Activated T-helper 17 cell treated with anti-CD3 and anti-CD28 coated beads, Interleukin-2, amount 50 U/mL, for 72 hours (primary cell): ENCODE results near the gene NEK4. TPM values are rescaled to one million over a fixed set of nuclear protein-coding genes. Genes with fewer than 3 reads are reported as not detected.

ENCODE experiments used
- ATAC-seq: fragments of 150-1000 bp; cut with Tn5 transposase; replicated peaks from 2 replicates; pipeline ENCODE4 v1.10.0; 2021; ENCODE audit warnings: mild to moderate bottlenecking, moderate library complexity
- H3K27ac Mint-ChIP-seq: one replicate; pipeline ENCODE4 v1.8.0; 2022; ENCODE audit warnings: mixed read lengths
- H3K27me3 Mint-ChIP-seq: one replicate; pipeline ENCODE4 v1.8.0; 2022; ENCODE audit warnings: mixed read lengths
- H3K36me3 Mint-ChIP-seq: one replicate; pipeline ENCODE4 v1.8.0; 2022; ENCODE audit warnings: low read depth, mild to moderate bottlenecking, mixed read lengths
- H3K4me1 Mint-ChIP-seq: one replicate; pipeline ENCODE4 v1.8.0; 2022; ENCODE audit warnings: mixed read lengths
- H3K4me3 Mint-ChIP-seq: one replicate; pipeline ENCODE4 v1.8.0; 2022; ENCODE audit warnings: mild to moderate bottlenecking, mixed read lengths
- H3K9me3 Mint-ChIP-seq: one replicate; pipeline ENCODE4 v1.8.0; 2022; ENCODE audit warnings: mixed read lengths
- total RNA-seq, 2 donors: library from RNA; stranded (reverse); gene quantifications; one replicate each; pipeline ENCODE4 v1.2.3, GENCODE V29; 2022

NEK4 gene
- total RNA-seq, 2 donors from 2014 or later, result 3.1 to 17.7 TPM

- no peaks in the 10 kb centered on the region for H3K9me3 Mint-ChIP-seq
- ATAC-seq, result no peak
- no peaks in the 10 kb centered on the region for H3K4me1 Mint-ChIP-seq
- no peaks in the 10 kb centered on the region for H3K27me3 Mint-ChIP-seq
- H3K27ac Mint-ChIP-seq, result no peak overlapping the region
- H3K36me3 Mint-ChIP-seq, result no peaks in the 10 kb centered on the region
- H3K4me3 Mint-ChIP-seq, result no peak overlapping the region
Measured at GRCh38 chr3:52788890-52789745, 18.4 kb upstream of the NEK4 start.

- no peaks in the 10 kb centered on the region for H3K4me1 Mint-ChIP-seq
- no peak overlapping the region for H3K4me3 Mint-ChIP-seq
- H3K27me3 Mint-ChIP-seq, result no peaks in the 10 kb centered on the region
- no peak for ATAC-seq
- H3K9me3 Mint-ChIP-seq, result no peaks in the 10 kb centered on the region
- no peak overlapping the region for H3K27ac Mint-ChIP-seq
- no peaks in the 10 kb centered on the region for H3K36me3 Mint-ChIP-seq
Measured at GRCh38 chr3:52787672-52788625, 17.2 kb upstream of the NEK4 start.

DNA sequence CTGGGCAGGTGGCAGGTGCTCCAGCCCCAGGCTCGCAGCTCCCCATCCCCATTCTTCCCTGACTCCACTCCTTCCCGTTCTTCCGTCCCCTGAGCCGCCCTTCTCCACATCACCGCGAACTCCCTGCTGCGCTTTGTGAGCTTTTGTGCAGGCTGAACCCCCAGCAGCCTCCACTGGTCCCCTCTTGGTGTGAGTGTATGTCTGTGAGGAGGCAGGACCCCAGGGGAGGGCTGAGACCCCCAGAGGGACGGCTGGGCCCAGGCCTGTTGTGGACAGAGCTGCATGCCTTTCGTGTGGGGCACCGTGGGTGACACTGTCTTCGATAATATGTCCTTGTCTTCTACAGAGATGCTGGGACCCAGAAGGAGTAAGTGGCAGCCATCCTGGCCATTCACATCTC is 16.5 kb upstream of the NEK4 start:
- no peak overlapping the region for H3K27ac Mint-ChIP-seq
- no peaks in the 10 kb centered on the region for H3K9me3 Mint-ChIP-seq
- no peak for ATAC-seq
- H3K4me3 Mint-ChIP-seq, result no peak overlapping the region
- no peaks in the 10 kb centered on the region for H3K36me3 Mint-ChIP-seq
- no peaks in the 10 kb centered on the region for H3K4me1 Mint-ChIP-seq
- H3K27me3 Mint-ChIP-seq, result no peaks in the 10 kb centered on the region

DNA sequence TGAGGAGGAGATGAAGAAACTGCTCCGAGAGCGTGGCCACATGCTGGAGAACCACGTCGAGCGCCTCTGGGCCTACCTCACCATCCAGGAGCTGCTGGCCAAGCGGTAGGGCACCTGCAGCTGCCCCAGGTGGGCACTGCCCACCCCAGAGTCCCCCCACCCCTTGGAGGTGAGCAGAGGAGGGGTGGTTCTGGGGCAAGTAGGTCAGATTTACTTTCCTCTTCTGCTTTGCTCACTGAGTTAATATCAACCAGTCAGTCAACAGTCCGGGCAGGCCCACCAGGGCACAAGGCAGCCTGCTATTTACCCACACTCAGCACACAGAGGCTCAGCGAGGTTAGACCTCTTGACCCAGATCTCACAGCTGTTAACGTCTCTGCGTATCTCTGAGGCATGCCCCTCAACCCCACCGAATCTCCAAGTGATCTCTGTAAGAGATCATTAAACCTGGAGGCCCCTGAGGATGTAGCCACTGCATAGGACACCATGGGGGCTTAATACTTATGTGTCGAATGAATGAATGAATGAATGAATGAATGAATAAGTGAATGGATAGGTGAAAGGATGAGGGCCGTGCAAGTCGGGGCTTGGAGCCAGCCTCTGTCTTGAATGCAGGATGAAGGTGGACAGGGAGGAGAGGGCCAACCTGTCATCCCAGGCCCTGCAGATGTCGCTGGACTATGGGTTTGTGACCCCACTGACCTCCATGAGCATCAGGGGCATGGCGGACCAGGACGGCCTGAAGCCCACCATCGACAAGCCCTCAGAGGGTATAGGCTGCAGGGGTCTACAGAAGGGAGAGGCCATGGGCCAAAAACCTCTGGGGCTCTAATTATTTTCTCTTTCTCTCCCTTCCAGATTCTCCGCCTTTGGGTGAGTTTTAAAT is 15.8 kb upstream of the NEK4 start:
- Mint-ChIP-seq H3K4me1 (no peaks in the 10 kb centered on the region), H3K36me3 (no peaks in the 10 kb centered on the region), H3K27me3 (no peaks in the 10 kb centered on the region), H3K27ac (no peak overlapping the region), H3K9me3 (no peaks in the 10 kb centered on the region), H3K4me3 (no peak overlapping the region)
- no peak for ATAC-seq

DNA sequence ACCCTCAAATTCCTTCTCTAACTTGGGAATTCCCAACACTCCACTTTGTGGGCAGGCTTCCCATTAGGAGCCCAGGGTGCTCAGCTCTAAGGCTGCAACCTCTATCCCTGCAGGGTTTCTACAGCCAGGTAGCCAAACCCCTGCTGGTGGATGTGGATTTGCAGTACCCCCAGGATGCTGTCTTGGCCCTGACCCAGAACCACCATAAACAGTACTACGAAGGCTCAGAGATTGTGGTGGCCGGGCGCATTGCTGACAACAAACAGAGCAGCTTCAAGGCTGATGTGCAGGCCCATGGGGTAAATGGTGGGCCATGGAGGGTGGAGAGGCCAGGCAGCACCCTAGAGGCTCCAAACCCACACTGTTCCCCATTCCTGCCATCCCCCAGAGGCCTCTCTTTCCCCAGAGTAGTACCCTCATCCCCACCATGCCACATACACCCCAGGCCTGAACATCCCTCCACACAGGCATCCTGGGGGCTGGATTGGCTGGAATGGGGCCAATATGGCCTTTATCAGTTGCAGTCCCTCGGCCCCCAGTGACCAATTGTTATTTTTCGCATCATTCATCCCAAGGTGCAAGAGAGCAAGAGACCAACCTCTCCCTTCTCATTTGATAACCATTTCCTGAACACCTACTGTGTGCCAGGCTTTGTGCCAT is 14.3 kb upstream of the NEK4 start:
- ATAC-seq, result no peak
- H3K4me3 Mint-ChIP-seq, result no peak overlapping the region

GRCh38 chr3:52784021-52784621 is 13.4 kb upstream of the NEK4 start:
- no peak for ATAC-seq
- no peak overlapping the region for H3K4me3 Mint-ChIP-seq
- H3K36me3 Mint-ChIP-seq, result no peaks in the 10 kb centered on the region
- no peak overlapping the region for H3K27ac Mint-ChIP-seq
- no peaks in the 10 kb centered on the region for H3K27me3 Mint-ChIP-seq
- no peaks in the 10 kb centered on the region for H3K4me1 Mint-ChIP-seq
- H3K9me3 Mint-ChIP-seq, result no peaks in the 10 kb centered on the region

More for the DNA sequence above, 14.3 kb upstream of the NEK4 start:
- H3K4me1 Mint-ChIP-seq, result no peaks in the 10 kb centered on the region
- H3K27me3 Mint-ChIP-seq, result no peaks in the 10 kb centered on the region
- H3K9me3 Mint-ChIP-seq, result no peaks in the 10 kb centered on the region
- no peaks in the 10 kb centered on the region for H3K36me3 Mint-ChIP-seq
- no peak overlapping the region for H3K27ac Mint-ChIP-seq

DNA sequence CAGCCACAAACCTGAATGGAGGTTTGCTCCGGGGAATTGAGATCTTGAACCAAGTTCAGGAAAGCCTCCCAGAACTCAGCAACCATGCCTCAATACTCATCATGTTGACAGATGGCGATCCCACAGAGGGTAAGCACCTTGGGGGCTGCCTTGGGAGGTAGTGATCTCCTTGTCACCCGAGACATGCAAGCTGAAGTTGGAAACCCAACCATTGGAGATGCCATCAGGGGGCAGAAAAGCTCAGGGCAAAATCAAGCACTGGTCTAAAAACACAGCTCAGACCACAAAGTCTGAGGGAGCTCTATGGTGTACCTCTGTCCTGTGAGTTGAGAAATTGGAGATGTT is 12.4 kb upstream of the NEK4 start:
- H3K4me3 Mint-ChIP-seq, result no peak overlapping the region
- H3K27ac Mint-ChIP-seq, result no peak overlapping the region
- no peaks in the 10 kb centered on the region for H3K4me1 Mint-ChIP-seq
- no peaks in the 10 kb centered on the region for H3K9me3 Mint-ChIP-seq
- ATAC-seq, result no peak
- peaks cover under 1% of the 10 kb centered on the region for H3K27me3 Mint-ChIP-seq
- no peaks in the 10 kb centered on the region for H3K36me3 Mint-ChIP-seq

- Mint-ChIP-seq H3K36me3 (no peaks in the 10 kb centered on the region), H3K27me3 (peaks cover 3% of the 10 kb centered on the region), H3K27ac (no peak overlapping the region), H3K4me1 (no peaks in the 10 kb centered on the region), H3K9me3 (no peaks in the 10 kb centered on the region), H3K4me3 (no peak overlapping the region)
- no peak for ATAC-seq
Measured at GRCh38 chr3:52782412-52783210, 11.9 kb upstream of the NEK4 start.

GRCh38 chr3:52781741-52782140 is 11.0 kb upstream of the NEK4 start:
- no peaks in the 10 kb centered on the region for H3K9me3 Mint-ChIP-seq
- ATAC-seq, result no peak
- peaks cover 3% of the 10 kb centered on the region for H3K27me3 Mint-ChIP-seq
- H3K4me1 Mint-ChIP-seq, result no peaks in the 10 kb centered on the region
- H3K36me3 Mint-ChIP-seq, result no peaks in the 10 kb centered on the region
- H3K4me3 Mint-ChIP-seq, result no peak overlapping the region
- no peak overlapping the region for H3K27ac Mint-ChIP-seq

- Mint-ChIP-seq H3K9me3 (no peaks in the 10 kb centered on the region), H3K27ac (no peak overlapping the region), H3K4me3 (no peak overlapping the region), H3K27me3 (peaks cover 3% of the 10 kb centered on the region), H3K36me3 (no peaks in the 10 kb centered on the region), H3K4me1 (no peaks in the 10 kb centered on the region)
- no peak for ATAC-seq
Measured at GRCh38 chr3:52779837-52780585, 9.3 kb upstream of the NEK4 start.

DNA sequence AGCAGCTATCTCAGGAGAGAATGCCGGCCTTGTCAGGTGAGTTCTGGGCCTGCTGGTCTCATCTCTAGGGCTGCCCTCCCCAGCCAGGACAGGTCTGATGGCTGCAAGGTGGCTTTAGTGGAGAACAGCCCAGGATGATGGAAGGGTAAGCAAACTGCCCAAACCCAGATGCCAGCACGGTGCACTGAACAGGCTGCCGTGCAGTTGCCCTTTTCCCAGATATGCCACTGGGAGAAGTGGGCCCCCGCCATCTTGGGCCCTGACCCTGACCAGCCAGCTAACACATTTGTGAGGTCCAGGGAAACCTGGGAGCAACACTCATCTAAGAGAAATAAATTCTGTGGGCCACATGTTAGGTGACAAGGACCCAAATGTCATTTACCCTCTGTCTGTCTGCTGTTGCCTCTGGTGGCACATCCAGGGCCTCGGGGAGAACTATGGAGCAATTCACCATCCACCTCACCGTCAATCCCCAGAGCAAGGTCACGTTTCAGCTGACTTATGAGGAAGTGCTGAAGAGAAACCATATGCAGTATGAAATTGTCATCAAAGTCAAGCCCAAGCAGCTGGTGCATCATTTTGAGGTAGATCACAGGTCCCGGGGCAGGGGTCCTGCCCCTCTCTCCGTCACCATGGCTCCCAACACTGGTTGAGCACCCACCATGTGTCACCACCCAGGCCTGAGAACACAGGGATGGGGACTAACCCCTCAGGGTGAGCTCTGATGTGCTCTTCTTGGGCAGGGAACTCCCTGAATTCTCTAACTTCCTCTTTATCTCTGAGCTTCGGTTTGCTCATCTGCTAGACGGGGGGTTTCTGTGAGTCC is 8.5 kb upstream of the NEK4 start:
- no peaks in the 10 kb centered on the region for H3K9me3 Mint-ChIP-seq
- no peak overlapping the region for H3K27ac Mint-ChIP-seq
- peaks cover 3% of the 10 kb centered on the region for H3K27me3 Mint-ChIP-seq
- H3K4me1 Mint-ChIP-seq, result no peaks in the 10 kb centered on the region
- H3K4me3 Mint-ChIP-seq, result no peak overlapping the region
- no peak for ATAC-seq
- no peaks in the 10 kb centered on the region for H3K36me3 Mint-ChIP-seq
